ENCODE measurements around the gene FKBP15. TPM values are rescaled to one million over a fixed set of nuclear protein-coding genes. Genes with fewer than 3 reads are reported as not detected.
"Not testable (repeated sequence)": the region's sequence is repeated elsewhere in the genome, so short reads cannot be mapped to it uniquely, and the experiment has no call there.

FKBP15 gene
- polyA plus RNA-seq, 1 of the 3 experiments (the other 2 are of a cell fraction) = 13.9 TPM

DNA sequence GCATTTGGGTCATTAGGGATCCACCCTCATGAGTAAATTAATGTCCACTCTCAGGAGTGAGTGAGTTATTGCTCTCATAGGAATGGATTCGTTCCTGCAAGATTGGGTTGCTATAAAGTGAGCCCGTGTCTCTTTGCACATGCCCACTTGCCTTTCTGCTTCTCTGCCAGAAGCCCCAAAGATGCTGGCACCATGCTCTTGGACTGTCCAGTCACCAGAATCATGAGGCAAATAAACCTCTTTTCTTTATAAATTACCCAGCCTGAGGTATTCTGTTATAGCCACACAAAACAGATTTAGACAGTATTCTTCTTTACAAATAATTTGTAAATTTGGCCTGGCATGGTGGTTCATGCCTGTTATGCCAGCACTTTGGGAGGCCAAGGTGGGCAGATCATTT is 29.7 kb upstream of the FKBP15 start (continued):
- TF ChIP-seq SIN3A (IDR thresholded peaks at IDR 0.05; ENCODE audit: borderline replicate concordance, low read depth, low read length) = no peak

DNA sequence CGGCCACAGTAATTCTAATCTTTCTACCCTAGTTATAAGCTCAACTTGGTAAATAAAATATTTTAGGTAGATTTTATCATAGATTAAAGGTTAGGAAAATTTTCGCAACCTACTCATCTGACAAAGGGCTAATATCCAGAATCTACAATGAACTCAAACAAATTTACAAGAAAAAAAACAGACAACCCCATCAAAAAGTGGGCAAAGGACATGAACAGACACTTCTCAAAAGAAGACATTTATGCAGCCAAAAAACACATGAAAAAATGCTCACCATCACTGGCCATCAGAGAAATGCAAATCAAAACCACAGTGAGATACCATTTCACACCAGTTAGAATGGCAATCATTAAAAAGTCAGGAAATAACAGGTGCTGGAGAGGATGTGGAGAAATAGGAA is 28.6 kb upstream of the FKBP15 start:
- H3K9me2 ChIP-seq; H3K36me3 ChIP-seq (replicated peaks in 1 of 2; ENCODE audit: control insufficient read depth in 1 of 2, insufficient read depth in 2 of 2, low read length in 1 of 2); DNase-seq; H3K27ac ChIP-seq (ENCODE audit: low read depth in 2 of 2, low read length in 1 of 2); H3K4me1 ChIP-seq (ENCODE audit: control insufficient read depth in 1 of 2, insufficient read depth in 2 of 2, low read depth in 1 of 2, low read length in 1 of 2); H3K79me2 ChIP-seq (ENCODE audit: insufficient read depth); H3K9me3 ChIP-seq; CTCF ChIA-PET; H3K27me3 ChIP-seq (ENCODE audit: insufficient read depth); H3K4me3 ChIP-seq (ENCODE audit: low read depth in 2 of 2, low read length in 1 of 2); H2AFZ ChIP-seq (ENCODE audit: low read depth); H3K4me2 ChIP-seq; H4K20me1 ChIP-seq (ENCODE audit: insufficient read depth); POLR2A ChIA-PET; H3K9ac ChIP-seq; H3F3A ChIP-seq (replicated peaks; ENCODE audit: insufficient read depth): not testable (repeated sequence)
- 100% methylated on average over 2 of the region's 2 CpGs for WGBS (ENCODE audit: low lambda C conversion rate)

DNA sequence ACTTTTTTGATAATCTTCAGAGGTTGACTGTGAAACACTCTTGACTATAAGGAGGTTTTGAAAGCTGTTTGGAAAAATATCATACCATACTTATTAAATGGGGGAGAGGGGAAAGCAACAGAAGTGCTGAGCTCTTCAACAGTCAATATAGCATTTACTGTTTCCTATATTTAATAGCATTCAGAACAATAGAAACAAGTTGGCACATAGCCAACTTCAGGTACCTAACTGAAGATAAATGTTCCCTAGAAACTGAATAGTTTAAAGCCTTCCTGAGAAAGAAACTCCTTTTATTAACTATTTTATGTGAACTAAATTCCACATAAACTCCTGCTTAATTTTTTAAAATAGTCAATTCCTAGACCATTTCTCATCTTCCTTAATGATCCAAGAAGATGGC is 26.6 kb upstream of the FKBP15 start:
- H3K4me1 ChIP-seq (ENCODE audit: control insufficient read depth in 1 of 2, insufficient read depth in 2 of 2, low read depth in 1 of 2, low read length in 1 of 2) = no peaks in the 10 kb centered on the region; a peak in 2 of 4 replicates
- no peak for DNase-seq
- H3K4me2 ChIP-seq = no peak overlapping the region
- no peak overlapping the region for H3K9ac ChIP-seq
- peaks cover 0 to 8% of the 10 kb centered on the region in 2 experiments for H3K36me3 ChIP-seq (replicated peaks in 1 of 2; ENCODE audit: control insufficient read depth in 1 of 2, insufficient read depth in 2 of 2, low read length in 1 of 2)
- H3K4me3 ChIP-seq (ENCODE audit: low read depth in 2 of 2, low read length in 1 of 2) = no peak overlapping the region
- no peak overlapping the region for H2AFZ ChIP-seq (ENCODE audit: low read depth)
- H4K20me1 ChIP-seq (ENCODE audit: insufficient read depth) = no peaks in the 10 kb centered on the region
- ChIA-PET CTCF (interaction anchor here (0.8 to 1.0 kb wide), 3 partner anchors 12 to 27 kb away, joined by 3 to 4 read pairs (median 3); partner anchors contain the start of genes CDC26 and PRPF4), POLR2A (no interaction called here)
- 0 out of 2 replicates have a peak, but pooled peaks cover 3% of the 10 kb centered on the region for H3K79me2 ChIP-seq (ENCODE audit: insufficient read depth)
- H3K9me3 ChIP-seq = no peaks in the 10 kb centered on the region
- 0 out of 4 replicates have a peak overlapping the region, but pooled peaks of 1 of the 2 experiments have one; percentile 1 for H3K27ac ChIP-seq (ENCODE audit: low read depth in 2 of 2, low read length in 1 of 2)
- no peaks in the 10 kb centered on the region for H3F3A ChIP-seq (replicated peaks; ENCODE audit: insufficient read depth)
- TF ChIP-seq, protein P1, sequence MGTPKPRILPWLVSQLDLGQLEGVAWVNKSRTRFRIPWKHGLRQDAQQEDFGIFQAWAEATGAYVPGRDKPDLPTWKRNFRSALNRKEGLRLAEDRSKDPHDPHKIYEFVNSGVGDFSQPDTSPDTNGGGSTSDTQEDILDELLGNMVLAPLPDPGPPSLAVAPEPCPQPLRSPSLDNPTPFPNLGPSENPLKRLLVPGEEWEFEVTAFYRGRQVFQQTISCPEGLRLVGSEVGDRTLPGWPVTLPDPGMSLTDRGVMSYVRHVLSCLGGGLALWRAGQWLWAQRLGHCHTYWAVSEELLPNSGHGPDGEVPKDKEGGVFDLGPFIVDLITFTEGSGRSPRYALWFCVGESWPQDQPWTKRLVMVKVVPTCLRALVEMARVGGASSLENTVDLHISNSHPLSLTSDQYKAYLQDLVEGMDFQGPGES (IDR thresholded peaks at IDR 0.05; ENCODE audit: low read depth, low read length) = no peak
- TF ChIP-seq GATA2 (CRISPR knock-in tag; IDR thresholded peaks at IDR 0.05) (no peak), RAD21 (IDR thresholded peaks at IDR 0.05; ENCODE audit: low read length) (no peak), MXI1 (IDR thresholded peaks at IDR 0.05; ENCODE audit: low read depth, low read length) (no peak), EP300 (IDR thresholded peaks at IDR 0.05; ENCODE audit: borderline replicate concordance in 1 of 2, low read depth in 1 of 2, low read length in 1 of 2) (no peak), RFX5 (IDR thresholded peaks at IDR 0.05; ENCODE audit: low read length) (no peak), SIN3A (IDR thresholded peaks at IDR 0.05; ENCODE audit: borderline replicate concordance, low read depth, low read length) (no peak), JUND (IDR thresholded peaks at IDR 0.05) (no peak), POLR2AphosphoS5 (IDR thresholded peaks at IDR 0.05; ENCODE audit: low read depth, low read length) (no peak), MEF2A (IDR thresholded peaks at IDR 0.05; ENCODE audit: borderline replicate concordance, low read depth) (no peak), RXRA (IDR thresholded peaks at IDR 0.05; ENCODE audit: borderline replicate concordance, low read depth) (no peak), SMC3 (IDR thresholded peaks at IDR 0.05; ENCODE audit: low read depth, low read length) (no peak), ELF1 (IDR thresholded peaks at IDR 0.05) (no peak)
- TF ChIP-seq, protein P2, sequence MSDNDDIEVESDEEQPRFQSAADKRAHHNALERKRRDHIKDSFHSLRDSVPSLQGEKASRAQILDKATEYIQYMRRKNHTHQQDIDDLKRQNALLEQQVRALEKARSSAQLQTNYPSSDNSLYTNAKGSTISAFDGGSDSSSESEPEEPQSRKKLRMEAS (IDR thresholded peaks at IDR 0.05; ENCODE audit: low read depth) = no peak
- TF ChIP-seq, protein P3, sequence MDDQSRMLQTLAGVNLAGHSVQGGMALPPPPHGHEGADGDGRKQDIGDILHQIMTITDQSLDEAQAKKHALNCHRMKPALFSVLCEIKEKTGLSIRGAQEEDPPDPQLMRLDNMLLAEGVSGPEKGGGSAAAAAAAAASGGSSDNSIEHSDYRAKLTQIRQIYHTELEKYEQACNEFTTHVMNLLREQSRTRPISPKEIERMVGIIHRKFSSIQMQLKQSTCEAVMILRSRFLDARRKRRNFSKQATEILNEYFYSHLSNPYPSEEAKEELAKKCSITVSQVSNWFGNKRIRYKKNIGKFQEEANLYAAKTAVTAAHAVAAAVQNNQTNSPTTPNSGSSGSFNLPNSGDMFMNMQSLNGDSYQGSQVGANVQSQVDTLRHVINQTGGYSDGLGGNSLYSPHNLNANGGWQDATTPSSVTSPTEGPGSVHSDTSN (IDR thresholded peaks at IDR 0.05) = no peak
- TF ChIP-seq, protein P4, sequence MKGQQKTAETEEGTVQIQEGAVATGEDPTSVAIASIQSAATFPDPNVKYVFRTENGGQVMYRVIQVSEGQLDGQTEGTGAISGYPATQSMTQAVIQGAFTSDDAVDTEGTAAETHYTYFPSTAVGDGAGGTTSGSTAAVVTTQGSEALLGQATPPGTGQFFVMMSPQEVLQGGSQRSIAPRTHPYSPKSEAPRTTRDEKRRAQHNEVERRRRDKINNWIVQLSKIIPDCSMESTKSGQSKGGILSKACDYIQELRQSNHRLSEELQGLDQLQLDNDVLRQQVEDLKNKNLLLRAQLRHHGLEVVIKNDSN (IDR thresholded peaks at IDR 0.05; ENCODE audit: borderline replicate concordance, low read depth) = no peak
- H3K9me2 ChIP-seq = no peaks in the 10 kb centered on the region
- no peaks in the 10 kb centered on the region for H3K27me3 ChIP-seq (ENCODE audit: insufficient read depth)

Data from SK-N-SH (cell line).